H1 (cell line): Measurements from ENCODE around the gene ZNF789.

ENCODE experiments used
- ATF3 ChIP-seq: IDR thresholded peaks from 2 replicates; pipeline ENCODE4 v1.6.1; 2011; ENCODE audit warnings: low read depth, mild to moderate bottlenecking, low read length; ENCODE audit not compliant: insufficient read depth
- NANOG ChIP-seq: IDR thresholded peaks from 2 replicates; pipeline ENCODE4 v1.6.1; 2011; ENCODE audit warnings: low read length, low read depth, mild to moderate bottlenecking, inconsistent platforms; ENCODE audit not compliant: insufficient read depth, poor library complexity, severe bottlenecking
- NRF1 ChIP-seq: IDR thresholded peaks from 2 replicates; pipeline ENCODE4 v1.6.1; 2011; ENCODE audit warnings: mild to moderate bottlenecking, low read depth, low read length, improper control_type of control experiment
- SIX5 ChIP-seq: IDR thresholded peaks from 2 replicates; pipeline ENCODE4 v1.6.1; 2011; ENCODE audit warnings: mild to moderate bottlenecking, low read depth, low read length
- TF ChIP-seq, protein P1 (sequence below), 3 experiments: IDR thresholded peaks; 1 replicate in 2 of 3; 2 replicates in 1 of 3; pipeline versions ENCODE4 v1.5.1 to v1.6.1; 2011; ENCODE audit warnings: low read length in 3 of 3, mild to moderate bottlenecking in 3 of 3, inconsistent platforms in 2 of 3, low read depth in 1 of 3, moderate library complexity in 1 of 3; ENCODE audit not compliant: insufficient read depth in 1 of 3; ENCODE audit errors: control extremely low read depth in 1 of 3

- TF ChIP-seq NRF1 (no peak), NANOG (no peak), SIX5 (no peak), ATF3 (no peak)
- TF ChIP-seq, protein P1, sequence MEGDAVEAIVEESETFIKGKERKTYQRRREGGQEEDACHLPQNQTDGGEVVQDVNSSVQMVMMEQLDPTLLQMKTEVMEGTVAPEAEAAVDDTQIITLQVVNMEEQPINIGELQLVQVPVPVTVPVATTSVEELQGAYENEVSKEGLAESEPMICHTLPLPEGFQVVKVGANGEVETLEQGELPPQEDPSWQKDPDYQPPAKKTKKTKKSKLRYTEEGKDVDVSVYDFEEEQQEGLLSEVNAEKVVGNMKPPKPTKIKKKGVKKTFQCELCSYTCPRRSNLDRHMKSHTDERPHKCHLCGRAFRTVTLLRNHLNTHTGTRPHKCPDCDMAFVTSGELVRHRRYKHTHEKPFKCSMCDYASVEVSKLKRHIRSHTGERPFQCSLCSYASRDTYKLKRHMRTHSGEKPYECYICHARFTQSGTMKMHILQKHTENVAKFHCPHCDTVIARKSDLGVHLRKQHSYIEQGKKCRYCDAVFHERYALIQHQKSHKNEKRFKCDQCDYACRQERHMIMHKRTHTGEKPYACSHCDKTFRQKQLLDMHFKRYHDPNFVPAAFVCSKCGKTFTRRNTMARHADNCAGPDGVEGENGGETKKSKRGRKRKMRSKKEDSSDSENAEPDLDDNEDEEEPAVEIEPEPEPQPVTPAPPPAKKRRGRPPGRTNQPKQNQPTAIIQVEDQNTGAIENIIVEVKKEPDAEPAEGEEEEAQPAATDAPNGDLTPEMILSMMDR (IDR thresholded peaks at IDR 0.05; ENCODE audit: control extremely low read depth in 1 of 3, insufficient read depth in 1 of 3, low read depth in 1 of 3, low read length in 3 of 3): no peak
These were observed 25.3 kb downstream of the ZNF789 start for GRCh38 chr7:99497766-99498545.
